ENCODE measurements around the gene CMIP. TPM values are rescaled to one million over a fixed set of nuclear protein-coding genes. Genes with fewer than 3 reads are reported as not detected.

Gene CMIP
- total RNA-seq, 1 experiment from 2014 or later = 63.7 TPM

- TF ChIP-seq ZNF281 (CRISPR knock-in tag; IDR thresholded peaks at IDR 0.05) (no peak), MXD4 (CRISPR knock-in tag; IDR thresholded peaks at IDR 0.05; ENCODE audit: borderline replicate concordance) (no peak), ZBTB43 (CRISPR knock-in tag; IDR thresholded peaks at IDR 0.05) (no peak), NFYB (CRISPR knock-in tag; conservative IDR thresholded peaks at IDR 0.05; ENCODE audit: low read depth) (no peak), NFE2L1 (CRISPR knock-in tag; IDR thresholded peaks at IDR 0.05) (no peak), ZNF512 (CRISPR knock-in tag; IDR thresholded peaks at IDR 0.05; ENCODE audit: borderline replicate concordance) (no peak)
These were observed 193.8 kb downstream of the CMIP start (continued) for GRCh38 chr16:81638286-81638945.

- CTCF ChIA-PET = no interaction called here
- H3K4me3 Mint-ChIP-seq = no peak overlapping the region
- TF ChIP-seq ZNF138 (CRISPR knock-in tag; conservative IDR thresholded peaks at IDR 0.05) (no peak), IRF1 (CRISPR knock-in tag; IDR thresholded peaks at IDR 0.05) (no peak), ZBTB43 (CRISPR knock-in tag; IDR thresholded peaks at IDR 0.05) (no peak), NFE2L1 (CRISPR knock-in tag; IDR thresholded peaks at IDR 0.05) (no peak), ZNF281 (CRISPR knock-in tag; IDR thresholded peaks at IDR 0.05) (no peak)
- H3K4me1 Mint-ChIP-seq = peaks cover 32% of the 10 kb centered on the region
- DNase-seq (ENCODE audit: low spot score) = no peak
- H3K27me3 Mint-ChIP-seq (ENCODE audit: low read depth) = no peaks in the 10 kb centered on the region; the same call in 1 of the 2 replicates
- peak overlapping the region; percentile 49 for H3K27ac Mint-ChIP-seq
- H3K9me3 Mint-ChIP-seq = no peaks in the 10 kb centered on the region
- no peaks in the 10 kb centered on the region for H3K36me3 Mint-ChIP-seq
- ATAC-seq = no peak
- POLR2A ChIA-PET = no interaction called here
These were observed 194.7 kb downstream of the CMIP start for GRCh38 chr16:81639348-81639747.

GRCh38 chr16:81639931-81640680 is 195.5 kb downstream of the CMIP start:
- H3K9me3 Mint-ChIP-seq = no peaks in the 10 kb centered on the region
- ChIA-PET POLR2A (no interaction called here), CTCF (interaction anchor here (0.6 to 1.1 kb wide), 3 partner anchors 90 to 239 kb away, joined by 3 to 4 read pairs (median 3); no protein-coding TSS in a partner anchor)
- H3K36me3 Mint-ChIP-seq = no peaks in the 10 kb centered on the region
- no peak for DNase-seq (ENCODE audit: low spot score)
- H3K27ac Mint-ChIP-seq = no peak overlapping the region
- no peak for ATAC-seq
- no peak overlapping the region for H3K4me3 Mint-ChIP-seq
- H3K4me1 Mint-ChIP-seq = peaks cover 25% of the 10 kb centered on the region
- no peaks in the 10 kb centered on the region; the same call in 1 of the 2 replicates for H3K27me3 Mint-ChIP-seq (ENCODE audit: low read depth)
- TF ChIP-seq HMGA2 (CRISPR knock-in tag; IDR thresholded peaks at IDR 0.05) (no peak), NR1H2 (CRISPR knock-in tag; IDR thresholded peaks at IDR 0.05) (no peak), TCF7 (CRISPR knock-in tag; IDR thresholded peaks at IDR 0.05; ENCODE audit: low read depth) (no peak), ZNF532 (CRISPR knock-in tag; IDR thresholded peaks at IDR 0.05; ENCODE audit: borderline replicate concordance) (no peak), ZNF232 (CRISPR knock-in tag; IDR thresholded peaks at IDR 0.05) (no peak), ZBTB21 (CRISPR knock-in tag; IDR thresholded peaks at IDR 0.05; ENCODE audit: borderline replicate concordance) (no peak), CREM (CRISPR knock-in tag; IDR thresholded peaks at IDR 0.05) (no peak)

Data from WTC11 (cell line).